GM23338 (cell line): Measurements from ENCODE around the gene VASN. TPM values are rescaled to one million over a fixed set of nuclear protein-coding genes. Genes with fewer than 3 reads are reported as not detected.

Experiments used
- ATAC-seq: fragments of 200-7000 bp; cut with Tn5 transposase; 3 replicates; pipeline ENCODE4 v1.9.1; 2020
- DNase-seq: peaks from one replicate; pipeline ENCODE4 v3.0.0-alpha.2; 2015; ENCODE audit warnings: low spot score
- H2AFZ ChIP-seq: fragments of 200-600 bp; sonication (generic); 2 replicates; pipeline ENCODE4 v1.8.0; 2016; ENCODE audit warnings: antibody characterized with exemption, mild to moderate bottlenecking, moderate library complexity
- H3F3A ChIP-seq: fragments of 200-600 bp; sonication (generic); replicated peaks from 2 replicates; pipeline ENCODE4 v1.8.0; 2017; ENCODE audit warnings: antibody characterized with exemption, mixed run types, low read depth
- H3K27ac ChIP-seq: fragments of 200-600 bp; sonication (generic); 2 replicates; pipeline ENCODE4 v1.6.1; 2016; ENCODE audit warnings: low read depth
- H3K27me3 ChIP-seq: fragments of 200-600 bp; sonication (generic); 2 replicates; pipeline ENCODE4 v1.8.0; 2016; ENCODE audit warnings: mild to moderate bottlenecking, mixed run types, moderate library complexity; ENCODE audit not compliant: insufficient read depth
- H3K36me3 ChIP-seq: fragments of 200-600 bp; sonication (generic); 2 replicates; pipeline ENCODE4 v1.8.0; 2016; ENCODE audit warnings: mild to moderate bottlenecking; ENCODE audit not compliant: insufficient read depth
- H3K4me1 ChIP-seq: fragments of 200-600 bp; sonication (generic); 2 replicates; pipeline ENCODE4 v1.8.0; 2016; ENCODE audit warnings: mild to moderate bottlenecking, moderate library complexity; ENCODE audit not compliant: insufficient read depth
- H3K4me2 ChIP-seq: fragments of 200-600 bp; sonication (generic); 2 replicates; pipeline ENCODE4 v1.7.1; 2017; ENCODE audit warnings: mixed run types
- H3K4me3 ChIP-seq: fragments of 200-600 bp; sonication (generic); 2 replicates; pipeline ENCODE4 v1.6.1; 2016; ENCODE audit warnings: mixed run types
- H3K79me2 ChIP-seq: fragments of 200-600 bp; sonication (generic); replicated peaks from 2 replicates; pipeline ENCODE4 v1.8.0; 2017; ENCODE audit warnings: mild to moderate bottlenecking; ENCODE audit not compliant: insufficient read depth
- H3K9me2 ChIP-seq: fragments of 200-600 bp; sonication (generic); 2 replicates; pipeline ENCODE4 v1.8.0; 2017; ENCODE audit not compliant: insufficient read depth
- H4K20me1 ChIP-seq: fragments of 200-600 bp; sonication (generic); replicated peaks from 2 replicates; pipeline ENCODE4 v1.8.0; 2017; ENCODE audit warnings: mild to moderate bottlenecking; ENCODE audit not compliant: insufficient read depth
- H3K27ac Mint-ChIP-seq: 2 replicates; pipeline ENCODE4 v1.8.0; 2020; ENCODE audit warnings: inconsistent platforms, mild to moderate bottlenecking, moderate library complexity, mixed read lengths
- H3K27me3 Mint-ChIP-seq: 3 replicates; pipeline ENCODE4 v1.8.0; 2022; ENCODE audit warnings: low read depth, mild to moderate bottlenecking, moderate library complexity, mixed read lengths, inconsistent platforms; ENCODE audit not compliant: insufficient read depth, poor library complexity
- H3K36me3 Mint-ChIP-seq: 3 replicates; pipeline ENCODE4 v1.8.0; 2021; ENCODE audit warnings: low read depth, mild to moderate bottlenecking, inconsistent platforms, moderate library complexity, mixed read lengths
- H3K4me1 Mint-ChIP-seq: 3 replicates; pipeline ENCODE4 v1.8.0; 2020; ENCODE audit warnings: mild to moderate bottlenecking, inconsistent platforms, mixed read lengths
- H3K4me3 Mint-ChIP-seq: 3 replicates; pipeline ENCODE4 v1.8.0; 2021; ENCODE audit warnings: moderate library complexity, mild to moderate bottlenecking, inconsistent platforms, mixed read lengths
- H3K9me3 Mint-ChIP-seq: 3 replicates; pipeline ENCODE4 v1.8.0; 2020; ENCODE audit warnings: moderate library complexity, mild to moderate bottlenecking, inconsistent platforms, mixed read lengths
- CREB1 ChIP-seq: fragments of 250-450 bp; sonication (Bioruptor Pico); IDR thresholded peaks from 2 replicates; pipeline ENCODE4 v1.5.0; 2020; ENCODE audit warnings: low read depth, mild to moderate bottlenecking, moderate library complexity
- CTCF ChIP-seq, 2 experiments: fragments of 200-600 bp in 1 of 2; sonication (generic) in 1 of 2; conservative IDR thresholded peaks; 2 replicates each; pipeline versions ENCODE4 v1.5.1 to v1.6.1; 2016 to 2017; ENCODE audit warnings: antibody characterized with exemption in 2 of 2, low read depth in 2 of 2, mild to moderate bottlenecking in 2 of 2, moderate library complexity in 1 of 2
- ETS1 ChIP-seq: IDR thresholded peaks from 2 replicates; pipeline ENCODE4 v1.6.1; 2016; ENCODE audit warnings: antibody characterized with exemption
- EZH2 ChIP-seq: fragments of 200-600 bp; sonication (generic); IDR thresholded peaks from one replicate; pipeline ENCODE4 v1.8.0; 2017; ENCODE audit warnings: antibody characterized with exemption, mild to moderate bottlenecking, low read depth; ENCODE audit not compliant: unreplicated experiment
- EZH2phosphoT487 ChIP-seq: fragments of 200-600 bp; sonication (generic); IDR thresholded peaks from one replicate; pipeline ENCODE4 v1.8.1; 2018; ENCODE audit warnings: antibody characterized with exemption; ENCODE audit not compliant: unreplicated experiment
- JUNB ChIP-seq: IDR thresholded peaks from one replicate; pipeline ENCODE4 v1.6.1; 2016; ENCODE audit warnings: antibody characterized with exemption; ENCODE audit not compliant: unreplicated experiment
- NANOG ChIP-seq: IDR thresholded peaks from 2 replicates; pipeline ENCODE4 v1.6.1; 2016; ENCODE audit warnings: antibody characterized with exemption, borderline replicate concordance
- POLR2AphosphoS5 ChIP-seq: IDR thresholded peaks from 2 replicates; pipeline ENCODE4 v1.6.1; 2016; ENCODE audit warnings: antibody characterized with exemption, low read depth
- REST ChIP-seq: IDR thresholded peaks from one replicate; pipeline ENCODE4 v1.6.1; 2018; ENCODE audit warnings: antibody characterized with exemption; ENCODE audit not compliant: unreplicated experiment
- STAT1 ChIP-seq: IDR thresholded peaks from one replicate; pipeline ENCODE4 v1.6.1; 2016; ENCODE audit warnings: antibody characterized with exemption; ENCODE audit not compliant: unreplicated experiment
- ZNF114 ChIP-seq: fragments of 250-450 bp; sonication (Bioruptor Pico); IDR thresholded peaks from 2 replicates; pipeline ENCODE4 v1.5.0; 2020; ENCODE audit warnings: mild to moderate bottlenecking, moderate library complexity
- ZNF331 ChIP-seq: fragments of 250-450 bp; sonication (Bioruptor Pico); IDR thresholded peaks from 2 replicates; pipeline ENCODE4 v1.5.0; 2020; ENCODE audit warnings: low read depth, mild to moderate bottlenecking, moderate library complexity
- ZNF462 ChIP-seq: fragments of 250-450 bp; sonication (Bioruptor Pico); IDR thresholded peaks from 2 replicates; pipeline ENCODE4 v1.5.0; 2020; ENCODE audit warnings: mild to moderate bottlenecking, moderate library complexity
- polyA plus RNA-seq: library from polyadenylated mRNA; unstranded; fragments of >200 nt; fragmentation: Nextera tagmentation; extraction: Ambion mirVana; gene quantifications from 2 replicates; pipeline ENCODE4 v1.2.1, GENCODE V29; 2016
- total RNA-seq: library from RNA; depleted of rRNA; stranded (reverse); fragments of >200 nt; shearing (Covaris generic); gene quantifications from 2 replicates; pipeline ENCODE4 v1.2.3, GENCODE V29; 2014

Gene VASN
- total and polyA plus RNA-seq, 2 experiments from 2014 or later: 8.0 to 15.5 TPM

- Histone ChIP-seq H3K27me3 (no peaks in the 10 kb centered on the region), H3K9me2 (no peaks in the 10 kb centered on the region), H3K4me1 (no peaks in the 10 kb centered on the region), H2AFZ (no peak overlapping the region), H3K27ac (no peak overlapping the region), H3K79me2 (no peaks in the 10 kb centered on the region), H3F3A (0 out of 2 replicates have a peak, but pooled peaks cover 4% of the 10 kb centered on the region), H4K20me1 (no peaks in the 10 kb centered on the region), H3K4me2 (no peak overlapping the region), H3K4me3 (no peak overlapping the region), H3K36me3 (no peaks in the 10 kb centered on the region)
- ATAC-seq (peak; percentile 69), DNase-seq (no peak)
- Mint-ChIP-seq H3K9me3 (no peaks in the 10 kb centered on the region), H3K36me3 (no peaks in the 10 kb centered on the region), H3K27ac (no peak overlapping the region), H3K4me3 (no peak overlapping the region), H3K27me3 (peaks cover 6% of the 10 kb centered on the region), H3K4me1 (no peaks in the 10 kb centered on the region; the same call in 1 of the 3 replicates)
- TF ChIP-seq ZNF462 (CRISPR knock-in tag) (no peak), NANOG (no peak), POLR2AphosphoS5 (no peak), ETS1 (no peak), CREB1 (CRISPR knock-in tag) (no peak), EZH2phosphoT487 (no peak), CTCF (conservative IDR thresholded peaks at IDR 0.05; ENCODE audit: low read depth in 2 of 2) (no peak), JUNB (no peak), REST (no peak), STAT1 (no peak), EZH2 (no peak), ZNF331 (CRISPR knock-in tag) (no peak), ZNF114 (no peak)
Measured at GRCh38 chr16:4360538-4361021, 11.1 kb upstream of the VASN start.
